CD4-positive, alpha-beta T cell treated with Interleukin-21 for 1 hour (primary cell): ENCODE data around the gene SULT1B1.

Experiments
- DNase-seq: peaks from one replicate; pipeline ENCODE4 v3.0.0-alpha.2; 2020

SULT1B1 gene

DNA sequence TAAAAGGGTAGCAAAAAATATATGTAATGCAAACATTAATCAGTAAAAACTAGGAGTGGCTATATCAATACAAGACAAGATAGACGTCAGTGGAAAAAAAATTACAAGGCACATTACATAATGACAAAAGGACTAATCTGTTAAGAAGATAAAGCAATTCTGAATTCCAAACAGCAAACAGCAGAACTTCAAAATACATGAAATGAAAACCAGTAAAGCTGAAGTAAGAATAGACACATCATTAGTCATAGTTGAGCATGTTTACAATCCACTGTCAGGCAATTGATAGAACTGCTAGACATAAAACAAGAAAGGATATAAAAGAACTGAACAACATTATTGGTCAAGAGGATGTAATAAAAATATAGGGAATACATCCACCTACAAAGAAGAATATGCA lies 12.2 kb downstream of the SULT1B1 start:
- DNase-seq: no peak

DNA sequence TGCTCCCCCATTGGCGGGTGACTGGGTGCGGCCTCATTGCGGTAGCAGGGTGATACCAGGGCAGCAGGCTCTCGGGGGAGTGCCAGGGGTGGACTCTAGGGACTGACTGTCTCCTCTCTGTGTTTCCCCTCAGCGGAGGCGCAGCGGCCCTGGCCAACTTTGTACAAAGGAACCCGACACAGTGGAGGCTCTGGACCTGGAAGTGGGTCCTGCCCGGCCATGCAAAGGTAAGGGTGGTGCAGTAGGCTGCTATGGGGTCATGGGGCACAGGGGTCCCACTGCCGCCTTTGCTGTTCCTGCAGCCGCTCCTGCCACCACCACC lies 16.3 kb downstream of the SULT1B1 start:
- no peak for DNase-seq

DNA sequence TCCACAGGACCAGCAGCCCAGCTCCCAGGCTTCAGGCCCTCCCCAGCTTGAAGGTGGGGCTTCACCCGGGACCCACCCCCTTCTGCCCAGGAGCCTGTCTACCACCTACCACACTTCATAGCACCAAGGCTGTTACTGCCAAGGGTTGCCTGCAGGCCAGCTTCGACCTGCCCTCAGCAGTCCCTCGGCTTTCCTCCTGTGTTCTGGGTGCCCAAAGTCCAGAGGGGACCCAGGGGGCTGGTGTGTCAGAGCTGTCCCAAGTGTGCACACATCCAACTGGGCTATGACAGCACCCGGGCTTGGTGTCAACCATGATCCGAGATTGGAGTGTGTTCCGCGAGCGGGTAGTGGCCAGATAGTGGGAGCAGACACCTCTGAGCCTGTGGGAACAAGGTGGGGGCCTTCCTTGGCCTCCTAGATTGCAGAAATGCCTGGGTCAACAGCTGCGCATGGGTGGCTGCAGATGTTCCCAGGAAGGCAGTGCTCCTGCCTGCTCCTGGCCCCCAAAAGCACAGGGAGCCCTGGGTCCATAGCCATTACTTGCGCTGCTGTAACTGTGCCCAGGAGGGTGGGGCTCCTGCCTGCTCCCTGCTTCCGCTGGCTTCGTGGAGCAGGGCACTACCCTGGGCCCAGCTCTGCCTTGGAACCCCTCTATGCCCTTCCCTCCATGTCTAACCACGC lies 16.8 kb downstream of the SULT1B1 start:
- DNase-seq: no peak

DNA sequence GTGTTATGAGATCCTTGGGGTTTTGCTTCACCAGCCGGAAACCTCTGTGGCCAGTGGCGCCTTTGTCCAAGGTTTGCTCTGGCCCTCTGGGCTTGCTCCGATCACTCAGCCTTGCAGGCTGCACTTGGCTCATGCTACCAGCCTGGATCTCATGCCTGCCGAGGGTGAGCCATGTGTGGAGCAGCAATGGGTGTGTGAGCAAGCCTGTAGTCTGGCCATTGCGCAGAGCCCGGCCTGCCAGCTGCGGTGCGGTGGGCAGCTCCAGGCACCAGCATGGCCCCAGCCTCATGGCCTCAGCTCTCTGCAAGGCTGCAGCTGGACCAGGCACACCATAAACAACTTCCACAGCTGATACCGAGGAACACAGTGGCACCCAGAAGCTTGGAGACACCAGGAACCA lies 17.8 kb downstream of the SULT1B1 start:
- no peak for DNase-seq

DNA sequence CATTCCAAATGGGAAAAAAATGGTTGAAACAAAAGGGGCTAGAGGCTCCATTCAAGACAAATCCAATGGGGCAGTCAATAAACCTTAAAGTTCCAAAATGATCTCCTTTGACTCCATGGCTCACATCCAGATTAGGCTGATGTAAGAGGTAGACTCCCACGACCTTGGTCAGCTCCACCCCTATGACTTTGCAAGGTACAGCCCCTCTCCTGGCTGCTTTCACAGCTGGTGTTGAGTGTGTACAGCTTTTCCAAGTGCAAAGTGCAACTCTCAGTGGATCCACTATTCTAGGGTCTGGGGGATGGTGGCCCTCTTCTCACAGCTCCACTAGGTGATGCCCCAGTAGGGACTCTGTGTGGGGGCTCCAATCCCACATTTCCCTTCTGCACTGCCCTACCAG lies 21.5 kb downstream of the SULT1B1 start:
- DNase-seq: no peak

DNA sequence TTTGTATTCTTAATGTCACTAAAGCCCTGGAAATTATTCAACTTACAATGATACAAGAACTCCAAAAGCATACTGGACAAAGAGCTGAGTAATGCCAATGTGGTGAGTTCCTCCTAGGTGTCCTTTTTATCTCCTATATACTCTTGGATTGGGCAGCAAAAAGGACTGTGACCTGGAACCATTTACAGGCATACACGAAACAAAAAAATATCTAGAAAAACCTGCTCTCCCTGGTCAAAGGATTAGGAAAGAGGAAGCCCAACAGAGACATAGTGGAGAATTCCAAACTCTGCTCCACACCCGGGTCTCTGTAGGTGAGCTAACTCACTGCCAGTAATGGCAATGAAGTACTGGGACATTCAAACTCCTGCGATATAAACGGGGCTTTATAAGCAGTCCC lies 25.3 kb downstream of the SULT1B1 start:
- DNase-seq: no peak

DNA sequence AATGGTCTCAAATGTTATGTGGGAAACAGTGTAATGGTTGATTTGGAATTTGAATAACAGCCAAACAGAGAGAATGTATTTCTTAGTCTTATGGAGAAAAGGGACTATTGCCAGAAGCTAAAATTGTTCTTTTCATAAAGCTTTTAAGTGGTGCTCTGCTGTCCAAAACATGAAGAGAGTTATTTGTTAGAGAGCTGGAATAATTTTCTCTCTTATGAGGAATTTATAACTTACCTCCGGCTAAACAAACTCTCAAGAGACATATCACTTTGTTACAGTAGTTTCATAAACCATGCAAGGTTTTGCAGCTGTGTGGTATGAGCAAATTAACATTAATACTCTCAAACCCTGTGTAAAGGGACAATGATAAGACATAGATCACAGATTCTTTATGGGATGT lies 28.6 kb downstream of the SULT1B1 start:
- DNase-seq: no peak

DNA sequence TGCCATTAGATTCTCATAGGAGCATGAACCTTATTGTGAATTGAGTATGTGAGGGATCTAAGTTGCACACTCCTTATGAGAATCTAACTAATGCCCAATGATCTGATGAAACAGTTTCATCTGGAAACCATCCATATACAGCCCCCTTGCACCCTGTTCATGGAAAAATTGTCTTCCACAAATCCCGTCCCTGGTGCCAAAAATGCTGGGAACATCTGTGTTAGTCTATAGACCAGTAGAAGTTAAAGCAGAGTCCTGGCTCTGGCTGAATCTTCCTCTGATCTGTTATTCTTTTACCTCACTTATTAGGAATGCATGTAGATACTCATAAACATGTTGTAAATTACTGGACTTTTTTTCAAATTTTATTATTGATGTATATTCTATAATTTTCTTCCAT lies 29.2 kb downstream of the SULT1B1 start:
- no peak for DNase-seq

DNA sequence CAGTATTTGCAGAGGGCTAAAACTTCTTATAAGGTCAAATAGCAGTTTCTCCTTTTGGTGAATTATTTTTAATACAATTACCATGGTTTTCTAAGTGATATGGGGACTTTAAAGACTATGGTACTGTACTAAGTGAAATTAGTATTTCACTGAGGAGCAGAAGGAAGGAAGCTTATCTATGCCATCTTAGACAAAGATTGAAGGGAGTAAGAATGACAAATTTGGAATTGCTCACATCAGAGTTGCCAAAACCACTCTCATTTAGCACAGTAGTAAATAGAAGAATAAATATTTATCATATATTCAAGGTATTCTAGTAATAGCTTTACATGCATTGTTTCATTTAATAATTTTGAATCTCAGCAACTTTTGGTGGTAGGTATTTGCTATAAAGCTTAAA lies 30.4 kb downstream of the SULT1B1 start:
- no peak for DNase-seq

DNA sequence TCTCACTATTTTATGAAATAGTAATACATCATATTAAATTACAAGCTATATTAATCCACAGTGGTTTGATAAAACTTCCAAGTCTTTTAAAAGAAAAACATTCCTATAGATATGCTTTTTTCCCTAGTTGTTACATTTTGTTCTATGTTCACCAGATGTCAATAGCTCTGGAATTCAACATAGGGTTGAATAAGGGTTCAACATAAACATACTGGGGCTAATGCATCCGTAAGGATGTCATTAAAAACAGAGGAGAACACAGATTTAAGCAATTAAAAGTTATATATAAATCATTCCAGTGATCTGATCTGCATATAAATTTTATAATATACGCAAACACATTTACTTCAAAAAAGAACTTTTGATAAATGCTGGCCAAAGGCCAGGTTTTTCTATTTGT lies 32.5 kb downstream of the SULT1B1 start:
- no peak for DNase-seq

DNA sequence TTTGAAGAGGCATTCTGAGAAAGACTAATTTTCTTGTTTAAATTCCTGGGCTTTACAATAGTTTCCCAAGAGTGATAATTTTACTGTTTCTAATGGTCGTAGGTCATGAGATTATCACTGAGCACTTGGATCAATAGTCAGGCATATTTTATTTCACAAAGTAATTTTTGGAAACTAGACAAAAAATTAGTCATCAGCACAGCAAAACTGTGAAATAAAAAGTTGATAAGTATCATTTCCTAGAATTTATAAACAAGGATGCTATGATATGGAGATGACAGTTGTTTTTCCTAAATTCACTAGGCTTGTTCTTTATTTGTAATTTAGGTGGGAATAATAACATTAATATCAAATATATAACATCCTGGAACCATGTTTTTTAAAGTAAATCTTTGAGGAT lies 33.0 kb downstream of the SULT1B1 start:
- no peak for DNase-seq

DNA sequence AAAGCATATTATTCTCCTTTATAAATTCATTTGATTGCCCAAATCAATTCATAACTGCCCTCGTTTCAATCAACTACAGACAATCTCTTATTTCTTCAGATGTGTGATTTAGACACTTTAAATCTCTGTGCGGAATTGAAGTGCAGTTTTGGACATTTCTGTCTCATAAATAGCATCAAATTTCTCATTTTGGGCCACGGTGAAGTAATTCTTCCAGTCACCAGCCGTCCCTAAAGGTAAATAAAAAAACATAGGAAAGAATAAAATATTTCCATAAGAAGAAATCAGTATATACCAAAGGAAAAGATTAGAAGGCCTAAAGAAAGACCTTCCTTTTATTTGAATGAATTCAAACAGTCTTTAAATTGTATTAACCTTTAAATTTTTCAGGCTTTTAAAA lies 33.4 kb downstream of the SULT1B1 start:
- DNase-seq: no peak

DNA sequence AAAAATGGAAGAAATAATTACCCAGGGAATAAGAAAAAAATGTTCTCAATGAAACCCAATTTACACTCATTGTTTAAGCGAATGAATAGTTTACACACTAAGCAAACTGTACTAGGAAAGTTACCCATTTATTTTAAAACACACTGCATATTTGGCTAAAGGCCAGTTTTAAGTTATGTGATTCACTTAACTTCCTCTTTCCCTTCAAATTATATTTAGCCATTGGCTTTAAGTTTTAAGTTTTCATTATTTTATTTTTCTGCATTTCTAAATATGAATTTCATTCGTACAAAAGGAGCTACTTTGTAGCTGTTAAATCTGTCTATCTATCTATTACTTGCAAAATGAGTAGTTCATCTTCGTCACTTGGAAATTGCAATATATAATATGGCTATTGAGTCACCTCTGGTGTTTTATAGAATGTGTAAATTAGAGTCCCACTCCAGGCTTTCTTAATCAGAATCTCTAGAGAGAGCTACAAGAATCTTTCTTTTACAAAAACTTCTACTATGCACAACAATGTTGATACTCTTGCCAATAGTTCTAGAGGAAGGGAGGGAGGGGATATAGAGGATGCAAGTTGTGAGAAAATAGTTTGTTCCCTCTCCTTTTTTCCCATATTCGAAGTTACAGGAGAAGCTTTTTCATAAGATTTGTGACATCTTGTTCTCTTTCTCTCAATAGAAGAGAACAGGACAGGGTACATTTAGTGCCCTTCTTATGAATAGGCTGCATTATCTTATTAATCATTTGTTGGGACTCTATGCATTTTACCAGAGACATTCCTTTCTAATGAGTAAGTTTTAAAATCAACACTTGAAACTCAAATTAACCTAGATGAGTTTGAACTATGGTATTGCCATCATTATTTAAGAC lies 41.8 kb downstream of the SULT1B1 start:
- no peak for DNase-seq

DNA sequence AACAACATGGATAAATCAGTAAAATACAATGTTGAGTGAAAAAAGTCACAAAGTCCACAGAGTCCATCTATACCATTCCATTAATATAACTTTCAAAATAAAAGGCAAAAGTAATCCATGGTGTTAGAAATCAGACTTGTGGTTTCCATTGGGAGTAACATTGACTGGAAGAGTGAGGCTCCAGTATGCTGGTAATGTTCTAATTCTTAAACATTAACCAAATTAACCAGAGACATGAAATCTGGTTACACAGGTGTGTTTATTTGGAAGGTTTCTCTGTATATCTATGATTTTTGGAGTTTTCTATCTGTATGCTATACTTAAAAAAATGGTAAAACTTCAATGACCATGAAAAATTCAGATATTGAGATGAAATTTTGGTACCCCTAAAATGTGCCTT lies 42.6 kb downstream of the SULT1B1 start:
- no peak for DNase-seq

DNA sequence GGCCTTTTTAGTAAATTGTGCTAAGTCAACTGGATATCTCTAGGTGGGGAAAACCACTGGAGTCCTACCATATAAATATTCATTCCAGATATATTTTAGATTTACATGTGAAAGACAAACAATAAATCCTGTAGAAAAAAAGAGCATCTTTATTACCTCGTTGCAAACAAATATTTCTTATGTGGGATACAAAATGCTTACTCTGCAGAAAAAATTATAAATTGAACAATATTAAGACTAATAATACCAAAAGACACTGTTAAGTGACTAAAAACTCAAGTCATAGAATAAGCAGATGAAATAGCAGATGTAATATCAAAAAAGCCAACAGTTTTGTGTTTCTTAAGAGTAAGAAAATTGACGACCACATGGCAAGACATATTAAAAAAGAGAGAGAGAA lies 43.8 kb downstream of the SULT1B1 start:
- DNase-seq: no peak

DNA sequence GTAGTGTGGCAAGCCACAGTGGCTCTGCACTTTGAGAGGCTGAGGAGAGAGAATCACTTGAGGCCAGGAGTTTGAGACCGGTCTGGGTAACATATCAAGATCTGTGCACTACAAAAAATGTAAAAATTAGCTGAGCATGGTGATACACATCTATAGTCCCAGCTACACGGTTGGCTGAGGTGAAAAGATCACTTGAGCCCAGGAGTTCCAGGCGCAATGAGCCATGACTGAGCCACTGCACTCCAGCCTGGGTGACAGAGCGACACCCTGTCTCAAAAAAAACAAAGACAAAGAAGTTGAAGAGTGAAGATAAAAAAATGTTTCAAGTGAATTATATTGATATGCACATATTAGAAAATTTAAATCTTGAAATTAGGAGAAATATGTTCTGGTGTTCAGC lies 46.3 kb downstream of the SULT1B1 start:
- DNase-seq: no peak

DNA sequence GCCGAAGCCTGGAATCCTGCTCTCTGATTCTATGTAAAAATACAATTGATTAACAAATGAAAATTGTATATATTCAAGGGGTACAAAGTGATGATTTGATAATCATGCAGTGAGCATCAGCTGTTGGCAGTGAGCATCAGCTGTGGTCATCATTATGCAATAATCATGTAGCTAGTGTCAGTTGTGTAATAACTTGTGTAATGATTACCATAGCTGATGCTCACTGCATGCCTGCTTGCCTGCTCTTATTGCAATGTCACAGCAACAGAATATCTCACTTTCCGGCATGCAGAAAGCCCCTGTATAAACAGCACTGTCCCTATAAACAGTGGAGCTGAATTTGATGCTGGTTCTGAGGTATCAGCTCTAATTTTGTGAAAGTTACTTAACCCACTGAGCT lies 46.8 kb downstream of the SULT1B1 start:
- no peak for DNase-seq

DNA sequence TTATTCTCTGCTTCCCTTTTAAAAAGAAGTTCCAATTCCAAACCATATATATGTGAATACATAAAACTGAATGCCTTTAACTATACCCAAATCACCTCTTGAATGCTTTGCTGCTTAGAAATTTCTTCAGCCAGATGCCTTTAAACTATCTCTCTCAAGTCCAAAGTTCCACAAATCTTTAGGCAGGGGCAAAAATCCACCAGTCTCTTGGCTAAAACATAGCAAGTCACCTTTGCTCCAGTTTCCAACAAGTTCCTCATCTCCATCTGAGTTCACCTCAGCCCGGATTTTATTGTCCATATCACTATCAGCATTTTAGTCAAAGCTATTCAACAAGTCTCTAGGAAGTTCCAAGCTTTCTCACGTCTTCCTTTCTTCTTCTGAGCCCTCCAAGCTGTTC lies 49.8 kb downstream of the SULT1B1 start:
- no peak for DNase-seq

DNA sequence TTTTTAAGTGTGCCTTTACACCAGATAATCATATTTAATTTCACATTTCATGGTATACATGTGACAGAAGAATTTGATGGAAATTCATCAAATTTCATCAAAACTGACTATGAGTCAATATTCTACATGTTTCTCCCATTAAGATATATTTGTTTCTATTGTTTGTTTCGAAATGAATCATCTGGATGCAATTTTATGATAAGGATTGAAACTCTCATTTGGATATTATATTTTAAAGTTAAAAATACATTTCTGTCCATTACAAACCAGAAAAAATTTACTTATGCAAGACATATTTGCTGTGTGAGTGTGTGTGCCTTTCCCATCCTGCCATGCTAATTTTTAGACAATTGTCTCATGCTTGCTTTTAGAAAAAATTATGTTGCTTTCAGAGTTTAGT lies 52.2 kb downstream of the SULT1B1 start:
- DNase-seq: no peak

DNA sequence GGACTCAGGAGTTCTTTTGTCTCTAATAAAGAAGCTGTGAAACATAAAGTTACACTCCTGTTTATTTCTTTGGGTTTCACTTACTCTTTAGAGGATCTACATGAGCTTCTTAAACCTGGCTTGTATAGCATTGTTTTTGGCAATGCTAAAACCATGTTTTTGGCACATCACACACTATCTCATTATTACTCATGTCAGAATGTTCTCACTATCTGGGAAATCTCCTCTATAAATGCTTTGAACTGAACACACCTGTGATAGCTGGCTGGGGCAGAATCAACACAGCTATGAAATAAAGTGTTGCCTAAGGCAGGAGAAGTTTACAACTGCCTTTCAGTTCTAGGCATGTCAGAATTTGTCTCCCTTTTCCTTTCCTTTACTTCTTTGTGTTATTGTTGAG lies 52.6 kb downstream of the SULT1B1 start:
- DNase-seq: no peak

DNA sequence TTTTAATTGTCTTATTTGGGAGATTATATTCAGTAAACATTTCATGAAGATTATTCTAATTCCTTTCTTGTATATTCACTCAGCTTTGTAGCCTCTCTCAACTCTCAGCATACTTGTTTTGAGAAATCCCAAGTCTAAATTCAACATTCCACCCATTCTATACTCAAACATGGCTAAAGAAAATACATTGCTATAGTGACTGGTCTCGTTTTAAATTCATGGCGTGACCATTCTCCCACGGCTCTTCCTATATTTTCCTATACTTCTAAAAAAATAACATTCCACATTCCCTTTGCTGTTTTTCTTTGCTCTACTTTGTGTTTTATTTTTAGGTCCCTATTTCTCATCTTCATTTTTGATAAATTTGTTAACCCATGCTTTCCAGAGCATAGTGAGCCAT lies 58.2 kb downstream of the SULT1B1 start:
- no peak for DNase-seq

DNA sequence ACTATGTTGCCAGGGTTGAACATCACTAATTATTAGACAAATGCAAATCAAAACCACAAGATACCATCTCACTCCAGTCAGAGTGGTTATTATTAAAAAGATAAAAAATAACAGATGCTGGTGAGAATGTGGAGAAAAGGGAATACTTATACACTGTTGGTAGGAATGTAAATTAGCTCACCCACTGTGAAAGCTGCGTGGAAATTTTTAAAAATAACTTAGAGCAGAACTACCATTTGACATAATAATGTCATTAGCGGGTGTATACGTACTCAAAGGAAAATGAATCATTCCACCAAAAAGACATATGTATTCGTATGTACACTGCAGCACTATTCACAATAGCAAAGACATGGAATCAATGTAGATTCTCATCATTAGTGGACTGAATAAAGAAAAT lies 58.7 kb downstream of the SULT1B1 start:
- DNase-seq: no peak

DNA sequence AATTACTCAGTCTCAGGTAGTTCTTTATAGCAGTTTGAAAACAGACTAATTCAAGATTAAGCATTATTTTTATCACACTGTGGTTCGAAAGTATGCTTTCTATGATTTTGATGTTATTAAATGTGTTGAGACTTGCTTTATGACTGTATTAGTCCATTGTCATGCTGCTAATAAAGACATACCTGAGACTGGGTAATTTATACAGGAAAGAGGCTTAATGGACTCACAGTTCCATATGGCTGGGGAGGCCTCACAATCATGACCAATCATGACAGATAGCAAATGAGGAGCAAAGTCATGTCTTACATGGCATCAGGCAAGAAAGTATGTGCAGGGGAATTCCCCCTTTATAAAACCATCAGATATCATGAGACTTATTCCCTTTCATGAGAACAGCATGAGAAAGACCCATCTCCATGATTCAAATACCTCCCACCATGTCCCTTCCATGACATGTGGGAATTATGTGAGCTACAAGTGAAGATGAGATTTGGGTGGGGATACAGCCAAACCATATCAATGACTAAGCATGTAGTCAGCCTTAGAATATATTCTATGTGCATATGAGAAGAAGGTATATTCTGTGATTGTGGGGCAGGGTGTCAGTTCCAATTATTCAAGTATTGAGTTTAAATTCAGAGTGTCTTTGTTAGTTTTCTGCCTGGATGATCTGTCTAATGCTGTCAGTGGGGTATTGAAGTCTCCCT lies 62.7 kb downstream of the SULT1B1 start:
- no peak for DNase-seq

DNA sequence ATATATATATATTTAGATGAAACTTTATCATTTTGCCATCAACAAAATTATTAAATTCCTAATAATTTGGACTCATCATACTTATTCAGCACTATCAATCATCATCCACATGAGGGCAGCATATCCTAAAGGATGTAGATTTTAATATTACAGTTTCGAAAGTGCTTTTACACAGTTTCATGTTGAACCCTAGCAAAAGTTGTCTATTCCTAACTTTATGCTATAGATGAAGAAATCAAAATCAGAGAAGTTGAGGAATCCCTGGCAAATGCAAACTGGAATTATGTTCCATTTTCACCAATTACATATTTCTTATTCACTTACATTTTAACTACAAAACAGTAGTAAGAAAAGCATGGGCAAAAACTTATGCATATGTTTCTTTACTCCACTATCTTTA lies 70.8 kb downstream of the SULT1B1 start:
- DNase-seq: peak; percentile 52
